HepG2 (cell line): ENCODE results near the gene PACS2.

Experiments used
- ELF3 ChIP-seq: IDR thresholded peaks from 2 replicates; pipeline ENCODE4 v1.6.1; 2016; ENCODE audit warnings: missing genetic modification reagents, missing compliant biosample characterization
- GTF2F1 ChIP-seq: fragments of 150-350 bp; IDR thresholded peaks from 2 replicates; pipeline ENCODE4 v1.6.1; 2014; ENCODE audit warnings: low read length
- MAFF ChIP-seq: IDR thresholded peaks from 2 replicates; pipeline ENCODE4 v1.6.1; 2011; ENCODE audit warnings: low read depth, low read length, improper control_type of control experiment
- TCF12 ChIP-seq, 2 experiments: fragments of 450-650 bp in 1 of 2; sonication (generic) in 1 of 2; formaldehyde crosslinking in 1 of 2; IDR thresholded peaks; 2 replicates each; pipeline versions ENCODE4 v1.6.1 to v1.8.0; 2017 to 2022; ENCODE audit warnings: antibody characterized with exemption in 1 of 2, mild to moderate bottlenecking in 1 of 2, missing genetic modification reagents in 1 of 2, moderate library complexity in 1 of 2
- ZFX ChIP-seq: sonication (generic); formaldehyde crosslinking; IDR thresholded peaks from 2 replicates; pipeline ENCODE4 v1.4.0; 2020; ENCODE audit warnings: mild to moderate bottlenecking, low read depth, missing genetic modification reagents, moderate library complexity
- ZNF629 ChIP-seq: sonication (generic); formaldehyde crosslinking; conservative IDR thresholded peaks from 2 replicates; pipeline ENCODE4 v1.5.0; 2020; ENCODE audit warnings: missing genetic modification reagents
- TF ChIP-seq, protein P1 (sequence below): sonication (generic); formaldehyde crosslinking; IDR thresholded peaks from 2 replicates; pipeline ENCODE4 v1.8.1; 2023; ENCODE audit warnings: missing genetic modification reagents, inconsistent platforms, borderline replicate concordance
- TF ChIP-seq, protein P2 (sequence below): sonication (generic); formaldehyde crosslinking; IDR thresholded peaks from 2 replicates; pipeline ENCODE4 v1.5.0; 2020; ENCODE audit warnings: mild to moderate bottlenecking, missing genetic modification reagents, moderate library complexity
- TF ChIP-seq, protein P3 (sequence below): IDR thresholded peaks from 2 replicates; pipeline ENCODE4 v1.6.1; 2016; ENCODE audit warnings: control low read depth
- TF ChIP-seq, protein P4 (sequence below), 2 experiments: sonication (generic) in 1 of 2; formaldehyde crosslinking in 1 of 2; IDR thresholded peaks; 2 replicates each; pipeline versions ENCODE4 v1.4.0 to v1.6.1; 2018 to 2020; ENCODE audit warnings: missing genetic modification reagents in 2 of 2, borderline replicate concordance in 1 of 2, low read depth in 1 of 2, mild to moderate bottlenecking in 1 of 2, missing biosample characterization in 1 of 2
- TF ChIP-seq, protein P5 (sequence below): sonication (generic); formaldehyde crosslinking; IDR thresholded peaks from 2 replicates; pipeline ENCODE4 v1.4.0; 2020; ENCODE audit warnings: missing genetic modification reagents

DNA sequence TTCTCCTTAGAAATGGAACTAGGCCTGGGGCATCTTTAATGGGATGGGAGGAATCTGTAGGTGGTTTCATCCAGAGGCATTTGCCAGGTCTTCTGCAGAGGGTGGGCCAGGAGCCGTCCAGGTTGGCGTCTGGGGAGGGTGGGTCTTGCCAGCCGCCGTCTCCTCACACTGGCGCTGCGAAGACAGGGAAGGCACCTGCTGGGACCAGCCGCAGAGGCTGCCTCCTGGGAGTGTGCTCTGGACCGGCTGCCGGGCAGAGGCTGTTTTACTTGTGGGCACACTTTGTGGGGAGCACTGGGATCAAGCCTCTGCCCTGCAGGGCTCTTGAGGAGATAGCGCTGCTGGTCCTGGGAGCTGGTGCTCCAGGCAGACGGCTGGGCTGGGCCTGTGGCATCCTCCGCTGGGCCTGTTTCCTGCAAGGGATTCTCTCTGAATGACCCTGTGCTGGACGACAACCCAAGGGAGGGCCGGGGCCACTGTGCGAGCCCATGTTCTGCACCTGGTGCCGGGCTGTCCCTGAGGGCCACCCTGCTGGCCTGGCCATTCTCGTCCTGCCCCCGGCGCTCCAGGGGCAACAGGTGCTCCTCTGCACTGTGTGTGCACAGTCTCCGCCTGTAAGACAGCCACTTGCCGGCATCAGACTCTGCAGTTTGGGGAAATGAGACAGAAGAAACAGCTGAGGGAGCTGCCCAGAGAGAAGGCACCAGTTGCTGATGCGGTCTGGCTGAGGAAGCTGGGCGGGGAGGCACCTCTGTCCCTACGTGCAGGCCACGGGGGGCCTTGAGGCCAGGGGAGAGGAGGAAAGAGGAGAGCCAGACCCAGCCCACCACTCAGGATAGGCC lies 73.8 kb downstream of the PACS2 start:
- TF ChIP-seq ZFX (CRISPR knock-in tag) (no peak), GTF2F1 (no peak), ZNF629 (CRISPR knock-in tag) (no peak), ELF3 (CRISPR knock-in tag) (no peak), MAFF (no peak), TCF12 (IDR thresholded peaks at IDR 0.05) (no peak), TCF12 (CRISPR knock-in tag; IDR thresholded peaks at IDR 0.05) (no peak)
- TF ChIP-seq, protein P1, sequence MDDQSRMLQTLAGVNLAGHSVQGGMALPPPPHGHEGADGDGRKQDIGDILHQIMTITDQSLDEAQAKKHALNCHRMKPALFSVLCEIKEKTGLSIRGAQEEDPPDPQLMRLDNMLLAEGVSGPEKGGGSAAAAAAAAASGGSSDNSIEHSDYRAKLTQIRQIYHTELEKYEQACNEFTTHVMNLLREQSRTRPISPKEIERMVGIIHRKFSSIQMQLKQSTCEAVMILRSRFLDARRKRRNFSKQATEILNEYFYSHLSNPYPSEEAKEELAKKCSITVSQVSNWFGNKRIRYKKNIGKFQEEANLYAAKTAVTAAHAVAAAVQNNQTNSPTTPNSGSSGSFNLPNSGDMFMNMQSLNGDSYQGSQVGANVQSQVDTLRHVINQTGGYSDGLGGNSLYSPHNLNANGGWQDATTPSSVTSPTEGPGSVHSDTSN: no peak
- TF ChIP-seq, protein P2, sequence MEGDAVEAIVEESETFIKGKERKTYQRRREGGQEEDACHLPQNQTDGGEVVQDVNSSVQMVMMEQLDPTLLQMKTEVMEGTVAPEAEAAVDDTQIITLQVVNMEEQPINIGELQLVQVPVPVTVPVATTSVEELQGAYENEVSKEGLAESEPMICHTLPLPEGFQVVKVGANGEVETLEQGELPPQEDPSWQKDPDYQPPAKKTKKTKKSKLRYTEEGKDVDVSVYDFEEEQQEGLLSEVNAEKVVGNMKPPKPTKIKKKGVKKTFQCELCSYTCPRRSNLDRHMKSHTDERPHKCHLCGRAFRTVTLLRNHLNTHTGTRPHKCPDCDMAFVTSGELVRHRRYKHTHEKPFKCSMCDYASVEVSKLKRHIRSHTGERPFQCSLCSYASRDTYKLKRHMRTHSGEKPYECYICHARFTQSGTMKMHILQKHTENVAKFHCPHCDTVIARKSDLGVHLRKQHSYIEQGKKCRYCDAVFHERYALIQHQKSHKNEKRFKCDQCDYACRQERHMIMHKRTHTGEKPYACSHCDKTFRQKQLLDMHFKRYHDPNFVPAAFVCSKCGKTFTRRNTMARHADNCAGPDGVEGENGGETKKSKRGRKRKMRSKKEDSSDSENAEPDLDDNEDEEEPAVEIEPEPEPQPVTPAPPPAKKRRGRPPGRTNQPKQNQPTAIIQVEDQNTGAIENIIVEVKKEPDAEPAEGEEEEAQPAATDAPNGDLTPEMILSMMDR (CRISPR knock-in tag): no peak
- TF ChIP-seq, protein P3, sequence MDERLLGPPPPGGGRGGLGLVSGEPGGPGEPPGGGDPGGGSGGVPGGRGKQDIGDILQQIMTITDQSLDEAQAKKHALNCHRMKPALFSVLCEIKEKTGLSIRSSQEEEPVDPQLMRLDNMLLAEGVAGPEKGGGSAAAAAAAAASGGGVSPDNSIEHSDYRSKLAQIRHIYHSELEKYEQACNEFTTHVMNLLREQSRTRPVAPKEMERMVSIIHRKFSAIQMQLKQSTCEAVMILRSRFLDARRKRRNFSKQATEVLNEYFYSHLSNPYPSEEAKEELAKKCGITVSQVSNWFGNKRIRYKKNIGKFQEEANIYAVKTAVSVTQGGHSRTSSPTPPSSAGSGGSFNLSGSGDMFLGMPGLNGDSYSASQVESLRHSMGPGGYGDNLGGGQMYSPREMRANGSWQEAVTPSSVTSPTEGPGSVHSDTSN (CRISPR knock-in tag): no peak
- TF ChIP-seq, protein P4, sequence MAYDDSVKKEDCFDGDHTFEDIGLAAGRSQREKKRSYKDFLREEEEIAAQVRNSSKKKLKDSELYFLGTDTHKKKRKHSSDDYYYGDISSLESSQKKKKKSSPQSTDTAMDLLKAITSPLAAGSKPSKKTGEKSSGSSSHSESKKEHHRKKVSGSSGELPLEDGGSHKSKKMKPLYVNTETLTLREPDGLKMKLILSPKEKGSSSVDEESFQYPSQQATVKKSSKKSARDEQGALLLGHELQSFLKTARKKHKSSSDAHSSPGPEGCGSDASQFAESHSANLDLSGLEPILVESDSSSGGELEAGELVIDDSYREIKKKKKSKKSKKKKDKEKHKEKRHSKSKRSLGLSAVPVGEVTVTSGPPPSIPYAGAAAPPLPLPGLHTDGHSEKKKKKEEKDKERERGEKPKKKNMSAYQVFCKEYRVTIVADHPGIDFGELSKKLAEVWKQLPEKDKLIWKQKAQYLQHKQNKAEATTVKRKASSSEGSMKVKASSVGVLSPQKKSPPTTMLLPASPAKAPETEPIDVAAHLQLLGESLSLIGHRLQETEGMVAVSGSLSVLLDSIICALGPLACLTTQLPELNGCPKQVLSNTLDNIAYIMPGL (CRISPR knock-in tag; IDR thresholded peaks at IDR 0.05; ENCODE audit: borderline replicate concordance in 1 of 2, low read depth in 1 of 2): no peak
- TF ChIP-seq, protein P5, sequence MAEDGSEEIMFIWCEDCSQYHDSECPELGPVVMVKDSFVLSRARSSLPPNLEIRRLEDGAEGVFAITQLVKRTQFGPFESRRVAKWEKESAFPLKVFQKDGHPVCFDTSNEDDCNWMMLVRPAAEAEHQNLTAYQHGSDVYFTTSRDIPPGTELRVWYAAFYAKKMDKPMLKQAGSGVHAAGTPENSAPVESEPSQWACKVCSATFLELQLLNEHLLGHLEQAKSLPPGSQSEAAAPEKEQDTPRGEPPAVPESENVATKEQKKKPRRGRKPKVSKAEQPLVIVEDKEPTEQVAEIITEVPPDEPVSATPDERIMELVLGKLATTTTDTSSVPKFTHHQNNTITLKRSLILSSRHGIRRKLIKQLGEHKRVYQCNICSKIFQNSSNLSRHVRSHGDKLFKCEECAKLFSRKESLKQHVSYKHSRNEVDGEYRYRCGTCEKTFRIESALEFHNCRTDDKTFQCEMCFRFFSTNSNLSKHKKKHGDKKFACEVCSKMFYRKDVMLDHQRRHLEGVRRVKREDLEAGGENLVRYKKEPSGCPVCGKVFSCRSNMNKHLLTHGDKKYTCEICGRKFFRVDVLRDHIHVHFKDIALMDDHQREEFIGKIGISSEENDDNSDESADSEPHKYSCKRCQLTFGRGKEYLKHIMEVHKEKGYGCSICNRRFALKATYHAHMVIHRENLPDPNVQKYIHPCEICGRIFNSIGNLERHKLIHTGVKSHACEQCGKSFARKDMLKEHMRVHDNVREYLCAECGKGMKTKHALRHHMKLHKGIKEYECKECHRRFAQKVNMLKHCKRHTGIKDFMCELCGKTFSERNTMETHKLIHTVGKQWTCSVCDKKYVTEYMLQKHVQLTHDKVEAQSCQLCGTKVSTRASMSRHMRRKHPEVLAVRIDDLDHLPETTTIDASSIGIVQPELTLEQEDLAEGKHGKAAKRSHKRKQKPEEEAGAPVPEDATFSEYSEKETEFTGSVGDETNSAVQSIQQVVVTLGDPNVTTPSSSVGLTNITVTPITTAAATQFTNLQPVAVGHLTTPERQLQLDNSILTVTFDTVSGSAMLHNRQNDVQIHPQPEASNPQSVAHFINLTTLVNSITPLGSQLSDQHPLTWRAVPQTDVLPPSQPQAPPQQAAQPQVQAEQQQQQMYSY (CRISPR knock-in tag): no peak
